Measurements from ENCODE around the gene YARS1.

- TF ChIP-seq ELK1 (IDR thresholded peaks at IDR 0.05; ENCODE audit: low read depth, low read length) (no peak), POLR2A (IDR thresholded peaks at IDR 0.05; ENCODE audit: low read length) (no peak), CTCF (IDR thresholded peaks at IDR 0.05) (no peak), SMC3 (IDR thresholded peaks at IDR 0.05) (no peak), MAZ (IDR thresholded peaks at IDR 0.05; ENCODE audit: borderline replicate concordance, low read depth, low read length) (no peak), REST (IDR thresholded peaks at IDR 0.05) (no peak), MAFK (IDR thresholded peaks at IDR 0.05; ENCODE audit: partially characterized antibody) (no peak), PHF8 (IDR thresholded peaks at IDR 0.05; ENCODE audit: borderline replicate concordance, low read depth) (no peak), USF2 (IDR thresholded peaks at IDR 0.05) (no peak), FOSL2 (IDR thresholded peaks at IDR 0.05) (no peak), FOSL2 (CRISPR knock-in tag; IDR thresholded peaks at IDR 0.05) (no peak)
These were observed 52.2 kb downstream of the YARS1 start for GRCh38 chr1:32764826-32765569.

All from A549 (cell line).